SKM-1 treated with dmso at 0.1 percent for 144 hours (cell line): Measurements from ENCODE around the gene CDH4.

ENCODE experiments used
- DNase-seq: peaks from one replicate; lab custom pipeline; 2025; ENCODE audit not compliant: unreplicated experiment; lab: John Stamatoyannopoulos, UW

CDH4 gene

DNA sequence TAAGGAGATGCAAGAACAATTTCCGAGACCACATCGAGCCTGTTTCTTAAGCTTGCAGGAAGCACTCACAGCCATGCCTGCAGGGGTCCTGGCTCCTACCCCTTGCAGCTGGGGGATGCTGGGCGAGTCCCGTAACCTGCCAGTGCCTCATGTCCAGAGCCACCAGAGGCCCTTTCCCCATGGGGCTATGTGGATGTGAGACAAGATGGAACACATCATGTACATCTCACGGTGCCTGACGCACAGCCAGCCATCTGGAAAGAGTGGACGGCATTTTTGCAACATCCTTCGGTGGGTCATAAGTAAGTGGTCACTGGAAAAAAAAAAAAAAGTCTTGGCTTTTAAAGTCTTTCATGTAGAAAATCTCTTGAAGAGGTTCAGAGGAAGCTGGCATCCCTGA lies 72.8 kb downstream of the CDH4 start:
- DNase-seq, result no peak

DNA sequence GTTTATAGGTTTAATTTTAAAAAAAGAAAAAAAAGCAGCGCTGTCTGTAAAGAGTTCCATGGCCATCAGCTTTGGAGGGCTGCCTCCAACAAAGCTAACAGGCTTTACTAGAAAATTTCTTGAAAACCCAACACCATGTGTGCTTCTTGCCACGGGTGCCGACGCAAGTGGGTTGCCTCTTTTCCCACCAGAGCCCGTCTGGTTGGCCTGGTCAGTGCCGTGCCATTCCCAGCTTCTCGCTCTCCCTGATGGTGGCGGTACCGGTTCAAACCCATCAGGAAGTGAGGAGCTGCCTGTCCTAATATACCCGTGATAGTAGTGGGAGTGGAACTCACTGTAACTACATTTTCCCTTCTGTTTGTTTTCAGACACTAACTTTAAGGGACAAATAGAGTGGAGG lies 73.7 kb downstream of the CDH4 start:
- no peak for DNase-seq

DNA sequence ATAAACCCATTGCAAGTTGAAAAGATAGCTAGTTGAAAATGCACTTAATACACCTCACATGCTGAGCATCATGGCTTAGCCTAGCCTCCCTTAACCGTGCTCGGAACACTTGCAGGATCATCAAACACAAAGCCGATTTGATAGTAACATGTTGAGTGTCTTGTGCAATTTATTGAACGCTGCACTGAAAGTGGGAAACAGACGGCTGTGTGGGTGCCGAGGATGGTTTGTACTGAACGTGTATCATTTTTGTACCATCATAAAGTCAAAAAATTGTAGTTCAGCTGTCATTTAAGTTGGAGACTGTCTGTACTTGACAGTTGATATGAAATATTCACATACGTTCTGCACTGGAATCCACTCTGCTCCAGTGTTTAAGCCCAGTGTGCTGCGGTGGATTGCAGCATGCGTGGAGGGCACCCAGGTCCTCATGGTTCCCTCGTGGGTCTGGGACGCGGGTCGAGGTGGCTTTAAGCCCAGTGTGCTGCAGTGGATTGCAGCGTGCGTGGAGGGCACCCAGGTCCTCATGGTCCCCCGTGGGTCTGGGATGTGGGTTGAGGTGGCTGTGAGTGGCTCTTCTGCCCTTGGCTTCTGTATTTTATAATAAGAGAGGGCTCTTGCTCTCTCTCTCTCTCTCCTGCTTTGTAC lies 77.0 kb downstream of the CDH4 start:
- no peak for DNase-seq

DNA sequence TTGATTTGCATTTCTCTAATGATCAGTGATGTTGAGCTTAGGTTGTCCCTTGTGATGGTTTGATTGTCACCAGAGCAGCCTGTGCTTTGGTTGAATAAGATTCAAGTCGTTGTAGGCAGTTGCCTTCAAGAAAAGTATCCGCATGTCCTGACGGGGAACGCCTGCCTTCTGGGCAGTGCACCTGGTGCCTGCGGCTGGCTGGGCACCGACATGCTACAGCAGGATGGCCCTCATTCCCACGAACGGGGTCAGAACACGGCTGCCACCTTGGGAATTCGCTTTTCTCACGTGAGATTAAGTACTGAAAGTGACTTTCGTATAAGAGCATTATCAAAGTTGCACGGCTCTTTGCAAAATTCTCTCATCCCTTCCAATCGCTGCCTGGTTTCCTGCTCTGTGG lies 78.4 kb downstream of the CDH4 start:
- DNase-seq, result no peak

DNA sequence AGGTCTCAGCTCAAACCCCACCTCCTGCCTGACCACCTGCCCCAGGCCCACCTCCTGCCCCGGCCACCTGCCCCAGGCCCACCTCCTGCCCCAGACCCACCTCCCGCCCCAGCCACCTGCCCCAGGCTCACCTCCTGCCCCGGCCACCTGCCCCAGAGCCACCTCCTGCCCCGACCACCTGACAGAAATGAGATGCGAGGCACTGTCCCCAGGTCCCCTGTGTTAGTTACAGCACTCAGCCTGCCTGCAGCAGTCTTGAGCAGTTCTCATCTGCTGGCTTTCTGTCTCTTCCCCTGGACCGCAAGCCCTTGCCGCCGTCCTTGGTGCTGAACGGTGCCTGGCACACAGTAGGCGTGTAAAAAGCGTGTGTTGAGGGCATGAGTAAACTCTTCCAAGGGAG lies 79.5 kb downstream of the CDH4 start:
- no peak for DNase-seq

DNA sequence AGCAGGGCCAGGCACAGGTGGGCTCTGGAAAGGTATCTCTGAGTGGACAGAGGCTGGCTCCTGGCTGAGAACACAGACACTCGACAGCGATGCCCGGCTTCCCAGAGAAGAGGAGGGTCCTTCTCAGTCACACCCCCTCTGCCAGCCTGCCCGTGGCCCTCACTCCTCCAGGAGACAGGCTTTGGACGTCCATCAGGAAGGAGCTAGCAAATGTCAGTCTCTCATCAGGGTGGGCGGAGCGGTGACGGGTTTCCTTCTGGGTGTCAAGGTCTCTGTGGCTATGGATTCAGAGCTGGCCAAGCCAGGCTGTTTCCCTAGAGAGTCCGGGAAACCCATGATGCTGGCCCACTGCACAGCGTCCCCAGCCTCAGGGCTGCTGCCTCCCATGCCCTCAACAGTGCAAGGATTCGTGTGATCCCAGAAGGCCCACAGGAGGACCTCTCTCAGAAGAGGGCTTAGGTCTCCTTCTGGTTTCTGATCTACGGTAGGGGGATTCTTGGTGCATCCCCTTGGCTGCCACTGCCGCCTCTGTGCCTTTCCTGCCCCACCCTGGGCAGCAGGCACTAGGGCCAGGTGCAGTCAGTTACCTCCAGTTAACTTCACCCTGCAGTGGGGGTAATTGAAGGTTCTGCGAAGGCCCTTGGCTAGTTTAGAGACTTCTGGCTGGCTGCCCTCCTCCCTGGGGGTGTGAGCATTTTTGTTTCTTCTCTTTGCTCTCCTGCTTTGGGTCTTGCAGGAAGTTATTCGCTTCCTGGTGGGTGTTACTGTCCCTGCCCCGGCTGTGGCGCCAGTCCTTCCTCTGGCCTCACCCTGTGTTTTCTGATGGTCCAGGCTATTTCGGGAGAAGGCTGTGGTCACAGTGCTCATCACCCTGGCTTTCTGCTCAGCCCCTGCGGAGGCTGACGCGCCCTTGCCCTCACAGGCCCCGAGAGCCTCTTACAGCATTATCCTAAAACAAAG lies 80.2 kb downstream of the CDH4 start:
- DNase-seq, result no peak

DNA sequence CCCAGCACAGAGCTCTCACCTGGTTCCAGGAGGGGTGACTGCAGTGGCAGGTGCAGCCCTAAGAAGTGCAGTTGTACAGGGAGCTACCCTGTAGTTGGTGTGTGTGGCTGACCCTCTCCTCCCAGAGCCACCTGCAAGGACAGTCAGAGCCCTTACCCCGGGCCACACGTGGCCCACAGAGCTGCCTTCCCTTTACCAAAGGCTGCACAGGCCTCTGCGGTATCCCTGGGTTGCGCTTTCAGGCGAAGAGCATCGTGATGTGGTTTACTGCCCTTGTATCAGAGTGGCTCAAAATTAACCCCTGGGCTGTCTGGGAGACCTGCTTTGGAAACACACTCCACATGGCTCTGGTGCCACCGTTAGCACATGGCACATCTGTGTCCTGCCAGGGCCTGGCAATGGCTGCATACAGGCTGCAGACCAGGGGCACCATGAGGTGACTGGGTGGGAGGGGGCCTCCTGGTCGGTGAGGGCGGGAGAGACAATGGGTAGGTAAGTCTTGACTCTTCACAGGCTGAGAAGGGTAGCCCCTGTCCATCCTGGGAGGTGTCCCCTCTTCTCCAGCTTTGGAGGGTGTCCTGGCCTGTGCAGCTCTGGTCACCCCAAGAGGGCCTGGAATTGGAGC lies 81.5 kb downstream of the CDH4 start:
- no peak for DNase-seq

DNA sequence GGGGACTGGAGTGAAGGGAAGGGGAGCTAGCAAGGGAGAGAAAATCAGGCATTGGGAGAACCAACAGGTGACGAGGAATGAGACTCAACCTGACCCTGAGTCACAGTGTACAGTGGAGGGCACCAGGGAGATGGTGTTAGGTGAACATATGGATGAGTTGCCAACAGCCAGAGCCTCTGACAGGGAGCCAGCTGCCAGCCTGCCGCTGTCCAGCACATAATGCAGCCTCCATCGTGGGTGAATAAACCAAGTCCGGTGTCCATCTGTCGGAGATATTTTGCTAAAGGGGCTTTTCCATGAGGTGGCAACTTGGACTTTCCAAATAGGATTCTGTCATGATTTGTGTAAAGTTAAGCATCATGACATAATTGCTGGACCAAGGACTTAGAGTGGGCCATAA lies 88.1 kb downstream of the CDH4 start:
- DNase-seq, result no peak

DNA sequence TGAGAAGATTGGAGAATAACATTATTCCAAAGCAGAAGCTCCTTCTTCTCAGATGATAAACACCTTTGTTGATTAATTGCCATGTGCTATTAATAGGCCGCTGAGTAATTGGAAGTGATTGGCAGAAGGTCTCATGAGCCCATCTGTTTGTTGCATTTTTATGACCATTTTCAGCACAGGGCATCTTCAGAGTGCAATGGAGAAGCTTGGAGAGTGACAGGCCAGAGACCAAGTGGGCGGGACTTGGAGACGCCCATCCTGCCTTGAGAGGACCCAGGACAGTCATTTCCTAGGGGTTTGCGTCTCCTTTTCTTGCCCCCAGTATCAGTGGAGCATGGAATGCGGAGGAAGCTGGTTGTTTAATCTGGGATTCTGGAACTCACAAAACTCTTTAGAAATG lies 89.5 kb downstream of the CDH4 start:
- no peak for DNase-seq

DNA sequence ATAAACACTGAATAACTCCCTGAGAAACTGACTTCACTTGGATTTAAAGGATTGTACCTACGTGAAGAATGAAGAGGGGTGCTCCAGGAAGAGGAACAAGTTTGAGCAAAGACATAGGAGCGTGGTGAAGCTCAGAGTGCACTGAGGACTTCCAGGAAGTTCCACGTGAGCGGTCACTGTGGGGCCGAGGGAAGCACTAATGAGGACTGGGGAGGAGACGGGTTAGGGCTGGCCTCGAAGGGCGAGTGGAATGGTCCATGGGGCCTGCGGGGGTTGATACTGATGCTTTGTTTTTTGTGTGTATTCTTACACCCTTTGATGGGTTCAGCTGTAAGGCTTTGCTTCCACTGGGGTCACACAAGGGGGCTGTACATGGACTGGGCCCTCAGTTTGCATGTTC lies 91.9 kb downstream of the CDH4 start:
- no peak for DNase-seq

DNA sequence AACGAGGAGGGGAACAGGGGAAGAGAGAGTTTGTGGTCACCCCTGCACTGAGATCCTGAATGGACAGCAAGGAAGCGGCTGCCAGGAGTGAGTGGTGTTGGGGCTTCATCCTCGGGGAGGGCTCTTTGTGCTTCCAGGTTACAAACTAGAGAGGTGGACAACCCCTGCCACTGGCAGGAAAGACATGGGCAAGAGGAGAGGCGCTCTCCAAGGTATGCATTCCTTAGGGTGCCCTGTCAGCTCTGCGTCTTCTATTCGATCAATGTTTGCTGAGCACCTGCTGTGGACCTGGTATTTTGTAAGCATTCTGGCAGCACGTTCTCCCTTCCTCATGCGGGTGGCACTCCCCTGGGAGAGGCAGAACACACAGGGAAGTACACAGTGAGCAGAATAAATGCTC lies 93.6 kb downstream of the CDH4 start:
- DNase-seq, result no peak

DNA sequence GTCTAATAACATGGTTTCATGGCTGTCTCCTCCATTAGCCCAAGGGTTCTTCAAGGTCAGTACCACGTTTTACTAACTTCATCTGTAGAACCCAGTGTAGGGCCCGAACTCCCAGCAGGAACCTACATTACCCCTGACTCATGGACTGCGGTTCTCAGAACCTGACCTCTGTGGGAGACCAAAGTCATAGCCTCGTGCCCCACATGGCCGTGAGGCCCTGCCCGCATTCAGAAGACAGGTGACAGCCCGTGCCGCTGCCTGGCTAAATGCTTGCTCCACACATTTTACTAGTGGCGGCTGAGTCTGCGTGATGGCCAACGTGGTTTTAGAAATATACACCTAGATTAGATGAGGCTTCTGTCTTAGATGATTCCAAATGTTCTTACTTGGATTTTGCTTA lies 94.9 kb downstream of the CDH4 start:
- DNase-seq, result no peak

DNA sequence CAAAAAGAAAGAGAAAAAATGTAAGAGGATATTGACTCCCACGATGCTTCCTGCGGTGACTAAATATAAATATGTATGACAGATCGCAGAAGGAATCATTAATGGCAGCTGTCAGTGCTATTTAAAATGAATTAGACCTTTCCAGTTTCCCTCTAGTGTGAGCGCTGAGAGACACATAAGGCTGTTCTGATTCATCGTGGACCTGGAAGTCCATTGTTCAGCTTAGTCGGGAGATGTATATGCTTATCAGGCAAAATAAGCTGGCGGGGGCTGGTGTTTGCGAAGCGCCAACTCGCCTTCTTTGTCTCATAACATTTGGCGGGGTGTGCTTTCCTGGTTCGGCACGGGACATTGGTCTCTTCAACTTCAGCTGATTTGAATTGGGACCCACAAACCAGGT lies 95.4 kb downstream of the CDH4 start:
- no peak for DNase-seq

DNA sequence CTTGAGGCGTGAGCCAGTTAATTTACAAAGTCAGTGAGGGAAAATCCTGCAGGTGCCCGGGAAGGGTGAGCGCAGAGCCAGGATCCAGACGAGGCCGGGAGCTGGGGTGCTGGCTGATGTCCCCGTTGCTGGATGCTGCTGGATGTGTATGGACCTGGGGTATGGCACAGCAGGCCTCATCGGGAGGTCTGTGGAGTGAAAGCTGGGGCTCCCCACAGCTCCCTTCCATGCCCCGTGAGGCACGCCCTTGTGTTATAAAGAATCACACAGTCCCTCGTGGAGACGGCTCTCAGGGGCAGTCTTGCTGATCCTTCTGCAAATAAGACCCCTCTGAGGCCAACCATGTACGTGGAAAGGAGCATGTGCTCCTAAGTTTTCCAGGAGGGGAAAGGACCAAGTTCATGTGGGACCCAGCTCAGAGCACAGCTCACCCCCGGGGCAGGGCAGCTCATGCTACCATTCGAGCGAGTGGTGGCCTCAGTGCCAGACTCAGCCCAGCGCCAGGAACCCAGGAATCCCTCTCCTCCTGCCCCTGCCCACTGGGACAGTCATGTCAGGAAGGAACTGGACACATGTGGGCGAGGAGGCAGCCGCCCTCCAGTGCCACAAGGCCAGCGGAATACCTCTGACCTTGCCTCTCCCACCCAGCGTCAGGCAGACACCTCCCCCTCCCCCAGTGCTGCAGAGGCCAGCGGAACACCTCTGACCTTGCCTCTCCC lies 97.5 kb downstream of the CDH4 start:
- no peak for DNase-seq

DNA sequence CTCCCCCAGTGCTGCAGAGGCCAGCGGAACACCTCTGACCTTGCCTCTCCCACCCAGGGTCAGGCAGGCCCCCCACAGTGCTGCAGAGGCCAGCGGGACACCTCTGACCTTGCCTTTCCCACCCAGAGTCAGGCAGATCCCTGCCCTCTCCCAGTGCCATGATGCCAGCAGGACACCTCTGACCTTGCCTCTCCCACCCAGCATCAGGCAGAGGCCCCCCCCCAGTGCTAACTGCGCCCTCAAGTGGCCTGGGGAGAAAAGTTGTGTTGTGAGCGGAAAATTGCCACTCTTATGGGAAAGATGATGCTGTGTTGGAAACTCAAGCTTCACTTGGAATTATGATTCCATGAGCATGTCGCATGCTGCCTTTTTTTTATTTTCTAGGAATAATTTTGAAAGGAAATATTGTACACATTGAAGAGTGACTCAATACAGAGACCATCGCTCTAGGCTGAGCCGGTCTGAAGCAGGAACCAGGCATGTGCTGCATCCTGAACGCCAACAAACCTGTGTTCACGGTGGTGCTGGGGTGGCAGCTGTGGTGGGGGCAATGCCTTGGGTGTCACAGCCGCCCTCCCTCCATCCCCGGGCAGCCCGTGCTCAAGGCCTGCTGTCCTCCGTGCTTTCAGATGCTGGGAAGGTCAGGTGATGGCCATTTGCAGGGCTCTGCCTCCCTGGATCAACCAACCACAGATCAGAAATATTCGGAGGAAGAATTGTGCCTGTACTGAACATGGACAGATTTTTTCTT lies 98.6 kb downstream of the CDH4 start:
- DNase-seq, result no peak

DNA sequence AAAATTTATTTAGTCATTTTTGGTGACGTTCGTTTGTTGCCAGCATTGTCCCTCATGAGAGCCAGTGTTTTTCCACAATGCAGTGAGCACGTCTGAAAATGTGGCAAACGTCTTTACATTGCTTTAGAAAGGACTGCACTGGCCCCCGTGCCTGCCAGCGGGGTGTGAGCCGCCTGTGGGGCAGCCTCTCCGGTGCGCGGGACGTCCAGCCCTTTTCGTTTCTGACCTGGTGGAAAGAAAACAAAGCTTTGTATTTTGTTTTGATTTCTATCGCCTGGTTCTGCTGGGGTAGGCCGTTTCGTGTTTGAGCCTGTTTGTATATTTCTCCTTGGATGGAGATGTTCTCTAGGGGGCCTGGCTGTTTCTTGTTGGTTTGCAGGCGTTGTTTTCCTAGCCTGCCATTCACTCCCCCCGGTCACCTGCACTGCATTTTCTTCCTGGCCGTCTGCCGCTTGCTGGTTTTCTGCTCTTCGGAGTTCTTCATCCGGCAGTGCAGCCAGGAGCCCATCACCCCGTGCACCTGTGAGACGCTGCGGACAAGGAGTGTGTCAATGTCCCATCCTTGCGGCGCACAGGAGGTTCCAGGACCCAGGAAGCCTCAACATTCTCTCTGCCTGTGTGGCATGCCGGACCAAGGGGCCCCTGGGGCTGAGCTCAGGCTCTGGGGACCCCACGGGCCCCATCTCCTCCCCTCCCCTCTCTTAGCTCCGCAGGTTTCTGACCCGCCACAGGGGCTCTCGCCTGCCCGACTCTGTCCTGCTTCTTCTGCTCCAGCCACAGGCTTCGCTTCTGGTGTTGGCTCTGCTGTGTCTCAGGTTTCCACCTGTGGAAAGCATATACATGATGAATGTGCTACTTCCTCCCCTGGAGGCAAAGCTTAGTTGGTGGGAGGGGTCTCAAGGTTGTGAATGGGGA lies 100.5 kb downstream of the CDH4 start:
- DNase-seq, result no peak

DNA sequence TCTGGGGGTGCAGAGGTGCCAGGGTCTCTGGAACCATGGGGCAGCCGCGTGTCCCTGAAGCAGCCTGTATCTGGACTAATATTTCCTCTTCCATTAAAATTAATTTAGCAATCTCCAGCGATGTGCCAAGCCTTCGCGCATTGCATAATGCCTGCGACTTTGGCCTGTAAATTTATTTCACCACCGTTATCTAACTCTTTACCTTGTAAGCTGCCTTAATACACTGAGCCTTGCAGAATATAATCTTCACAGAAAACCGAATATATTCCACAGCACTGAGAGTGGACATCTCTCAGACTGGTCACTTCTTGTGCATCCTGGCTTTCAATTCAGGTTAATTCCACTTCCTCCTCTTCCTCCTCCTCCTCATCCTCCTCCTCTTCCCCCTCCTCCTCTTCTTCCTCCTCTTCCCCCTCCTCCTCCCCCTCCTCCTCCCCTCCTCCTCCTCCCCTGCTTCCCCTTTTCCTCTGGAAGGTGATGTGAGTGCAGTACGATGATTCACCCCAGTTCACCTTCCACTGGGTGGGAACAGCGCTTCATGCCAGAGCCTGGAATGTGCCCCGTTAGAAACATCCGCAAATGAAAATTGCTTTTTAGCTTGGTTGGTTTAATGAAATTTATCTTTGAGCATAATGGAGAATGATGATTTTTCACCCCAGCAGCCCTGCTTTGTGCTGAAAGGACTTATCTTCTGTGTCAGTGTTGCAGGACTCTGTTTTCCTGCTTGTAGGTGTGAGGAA lies 101.4 kb downstream of the CDH4 start:
- DNase-seq, result no peak

DNA sequence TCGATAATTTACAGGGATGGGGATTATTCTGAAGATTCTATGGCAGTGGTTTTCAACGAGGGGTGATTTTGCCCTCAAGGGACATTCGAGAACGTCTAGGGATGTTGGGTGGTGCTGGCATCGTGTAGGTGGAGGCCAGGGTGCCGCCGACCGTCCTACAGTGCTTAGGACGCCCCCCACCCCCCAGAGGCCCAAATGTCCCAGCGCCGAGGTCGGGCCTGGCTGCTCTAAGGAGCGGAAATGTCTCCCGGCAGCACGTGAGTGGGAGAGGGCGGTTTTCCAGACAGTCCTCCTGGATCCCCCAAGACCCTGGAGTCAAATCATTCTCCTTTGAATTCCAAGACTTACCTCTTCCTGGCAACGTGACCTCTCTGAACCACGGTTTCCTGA lies 101.9 kb downstream of the CDH4 start:
- no peak for DNase-seq

DNA sequence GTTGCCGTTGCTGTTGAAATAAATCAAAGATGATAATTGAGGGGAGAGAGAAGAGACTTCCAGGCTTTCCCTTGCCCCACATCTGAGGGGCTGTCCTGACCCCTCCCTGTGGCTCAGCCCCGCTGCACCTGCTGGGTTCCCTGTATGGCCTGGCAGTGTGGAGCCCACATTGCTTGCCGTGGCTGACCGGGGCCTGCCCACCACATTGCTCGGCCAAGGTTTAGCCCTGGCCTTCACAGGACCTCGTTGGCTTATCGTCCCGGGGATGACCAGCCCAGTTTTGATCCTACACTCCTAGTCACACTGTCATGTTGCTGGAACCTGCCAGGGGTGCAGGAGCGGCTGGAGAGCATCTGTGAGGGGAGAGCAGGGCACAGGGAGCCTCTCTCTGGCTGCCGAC lies 102.4 kb downstream of the CDH4 start:
- DNase-seq, result no peak
